K562 (cell line): ENCODE results near the gene AKAP12. TPM values are rescaled to one million over a fixed set of nuclear protein-coding genes. Genes with fewer than 3 reads are reported as not detected.

Experiments
- ARID1B ChIP-seq: fragments of 450-650 bp; IDR thresholded peaks from 2 replicates; pipeline ENCODE4 v1.6.1; 2016; ENCODE audit warnings: antibody characterized with exemption, mild to moderate bottlenecking, inconsistent platforms
- ASH1L ChIP-seq: fragments of 450-650 bp; IDR thresholded peaks from 2 replicates; pipeline ENCODE4 v1.6.1; 2018; ENCODE audit warnings: borderline replicate concordance, mild to moderate bottlenecking, low read depth; ENCODE audit not compliant: partially characterized antibody
- ATF3 ChIP-seq, 2 experiments: fragments of 450-650 bp in 1 of 2; sonication (generic) in 1 of 2; formaldehyde crosslinking in 1 of 2; IDR thresholded peaks in 1 of 2; conservative IDR thresholded peaks in 1 of 2; 2 replicates each; pipeline versions ENCODE4 v1.6.1 to v1.8.1; 2016 to 2023; ENCODE audit warnings: mild to moderate bottlenecking in 2 of 2, moderate library complexity in 2 of 2, inconsistent platforms in 1 of 2, missing genetic modification reagents in 1 of 2
- BCL6 ChIP-seq: fragments of 250-450 bp; sonication (Bioruptor Pico); IDR thresholded peaks from 2 replicates; pipeline ENCODE4 v1.4.0; 2020
- BHLHE40 ChIP-seq: IDR thresholded peaks from 2 replicates; pipeline ENCODE4 v1.6.1; 2011; ENCODE audit warnings: low read length, improper control_type of control experiment
- E2F6 ChIP-seq, 2 experiments: IDR thresholded peaks; 2 replicates each; pipeline ENCODE4 v1.6.1; 2011; ENCODE audit warnings: borderline replicate concordance in 1 of 2, control low read depth in 1 of 2, low read depth in 1 of 2, low read length in 1 of 2, mild to moderate bottlenecking in 1 of 2, mixed read lengths in 1 of 2, moderate library complexity in 1 of 2; ENCODE audit not compliant: insufficient read depth in 1 of 2, insufficient read length in 1 of 2, poor library complexity in 1 of 2, severe bottlenecking in 1 of 2; ENCODE audit errors: extremely low read depth in 1 of 2
- FOXJ2 ChIP-seq: fragments of 200-800 bp; sonication (Bioruptor generic); IDR thresholded peaks from 2 replicates; pipeline ENCODE4 v1.6.1; 2016; ENCODE audit warnings: missing genetic modification characterization, missing compliant biosample characterization
- HLTF ChIP-seq: fragments of 450-650 bp; IDR thresholded peaks from 2 replicates; pipeline ENCODE4 v1.6.1; 2016
- IFI16 ChIP-seq: fragments of 250-450 bp; sonication (Bioruptor Pico); IDR thresholded peaks from 2 replicates; pipeline ENCODE4 v2.1.2; 2022; ENCODE audit warnings: mild to moderate bottlenecking, inconsistent platforms
- KAT7 ChIP-seq: sonication (generic); formaldehyde crosslinking; IDR thresholded peaks from 2 replicates; pipeline ENCODE4 v1.8.0; 2022; ENCODE audit warnings: missing genetic modification reagents, mild to moderate bottlenecking, borderline replicate concordance
- NR2F6 ChIP-seq: fragments of 450-650 bp; formaldehyde crosslinking; IDR thresholded peaks from 2 replicates; pipeline ENCODE4 v1.4.0; 2020; ENCODE audit warnings: mild to moderate bottlenecking
- PHB2 ChIP-seq: fragments of 450-650 bp; IDR thresholded peaks from 2 replicates; pipeline ENCODE4 v1.6.1; 2017; ENCODE audit warnings: low read depth
- SUPT5H ChIP-seq: fragments of 450-650 bp; IDR thresholded peaks from 2 replicates; pipeline ENCODE4 v1.6.1; 2016
- UBTF ChIP-seq, 2 experiments: IDR thresholded peaks; 2 replicates each; pipeline ENCODE4 v1.6.1; 2012; ENCODE audit warnings: improper control_type of control experiment in 2 of 2, low read depth in 2 of 2, low read length in 2 of 2, borderline replicate concordance in 1 of 2
- ZNF217 ChIP-seq: sonication (generic); formaldehyde crosslinking; IDR thresholded peaks from 2 replicates; pipeline ENCODE4 v1.8.0; 2022; ENCODE audit warnings: mild to moderate bottlenecking, missing genetic modification reagents
- ZNF507 ChIP-seq: conservative IDR thresholded peaks from 2 replicates; pipeline ENCODE4 v1.6.1; 2017; ENCODE audit warnings: missing genetic modification characterization, missing compliant biosample characterization
- ZNF592 ChIP-seq: fragments of 450-650 bp; IDR thresholded peaks from 2 replicates; pipeline ENCODE4 v1.6.1; 2017; ENCODE audit warnings: antibody characterized with exemption, mild to moderate bottlenecking
- ZNF644 ChIP-seq: fragments of 200-800 bp; sonication (Bioruptor generic); IDR thresholded peaks from 2 replicates; pipeline ENCODE4 v1.6.1; 2016; ENCODE audit warnings: low read depth, missing genetic modification characterization, missing compliant biosample characterization
- ZNF717 ChIP-seq: fragments of 250-450 bp; sonication (Bioruptor Pico); IDR thresholded peaks from 2 replicates; pipeline ENCODE4 v1.5.0; 2021
- ZNF76 ChIP-seq: fragments of 250-450 bp; sonication (Bioruptor Pico); IDR thresholded peaks from 2 replicates; pipeline ENCODE4 v1.4.0; 2020; ENCODE audit warnings: mild to moderate bottlenecking, moderate library complexity, borderline replicate concordance
- polyA plus RNA-seq, 8 experiments: library from polyadenylated mRNA; depleted of rRNA in 4 of 8; stranded (reverse) in 5 of 8; unstranded in 3 of 8; fragments of >200 nt; fragmentation: Nextera tagmentation in 2 of 8; fragmentation: Illumina TruSeq in 1 of 8; extraction: Ambion mirVana in 2 of 8; extraction: Trizol in 1 of 8; gene quantifications; 2 replicates each; pipeline versions ENCODE4 v1.2.1 to v1.2.3, GENCODE V29; 2011 to 2014; ENCODE audit warnings: inconsistent platforms in 1 of 8, missing spikeins in 1 of 8
- total RNA-seq, 7 experiments: library from RNA; depleted of rRNA in 6 of 7; stranded (reverse); fragments of >200 nt in 6 of 7; fragmentation: Illumina TruSeq in 2 of 7; extraction: Trizol in 2 of 7; gene quantifications; 2 replicates each; pipeline versions ENCODE4 v1.2.1 to v1.2.3, GENCODE V29; 2011 to 2021; ENCODE audit warnings: low replicate concordance in 1 of 7

The AKAP12 gene
- total and polyA plus RNA-seq, 9 of the 15 experiments (the other 6 are each of a cell fraction or from before 2014, with no cell fraction given) = 0.08 to 2.0 (median 0.62) TPM

GRCh38 chr6:151389618-151390275, 150.0 kb downstream of the AKAP12 start (continued):
- no peak for TF ChIP-seq ZNF717 (CRISPR knock-in tag)
- TF ChIP-seq SUPT5H = peak; percentile 90
- no peak for TF ChIP-seq ZNF217
- no peak for TF ChIP-seq KAT7 (CRISPR knock-in tag)
- peak; percentile 19; the same call in 1 of the 2 replicates for TF ChIP-seq BHLHE40
- TF ChIP-seq ATF3 (IDR thresholded peaks at IDR 0.05) = no peak
- TF ChIP-seq ATF3 (CRISPR knock-in tag; conservative IDR thresholded peaks at IDR 0.05) = peak; percentile 74; the same call in 1 of the 2 replicates
- TF ChIP-seq BCL6 = no peak
- peak; percentile 47; the same call in 1 of the 2 replicates for TF ChIP-seq HLTF
- TF ChIP-seq ARID1B = peak; percentile 45; the same call in 1 of the 2 replicates
- peak; percentile 56 for TF ChIP-seq ZNF644 (tag)
- TF ChIP-seq ZNF507 (tag) = no peak
- no peak for TF ChIP-seq PHB2
- TF ChIP-seq NR2F6 (CRISPR knock-in tag) = 0 out of 2 replicates have a peak, but pooled peaks have one; percentile 38
- TF ChIP-seq ZNF592 = peak; percentile 37
- TF ChIP-seq IFI16 (CRISPR knock-in tag) = no peak
- TF ChIP-seq ASH1L = no peak
- TF ChIP-seq E2F6 (IDR thresholded peaks at IDR 0.05; ENCODE audit: borderline replicate concordance in 1 of 2, extremely low read depth in 1 of 2, insufficient read depth in 1 of 2, insufficient read length in 1 of 2, low read depth in 1 of 2, low read length in 1 of 2, poor library complexity in 1 of 2, severe bottlenecking in 1 of 2) = peak in 1 of 2 experiments; percentile 45
- TF ChIP-seq ZNF76 (CRISPR knock-in tag) = no peak
- TF ChIP-seq UBTF (IDR thresholded peaks at IDR 0.05; ENCODE audit: borderline replicate concordance in 1 of 2, low read depth in 2 of 2, low read length in 2 of 2) = peak; percentile 93 to 96
- TF ChIP-seq FOXJ2 (tag) = peak; percentile 36; the same call in 1 of the 2 replicates
